ENCODE data around the gene STKLD1.

DNA sequence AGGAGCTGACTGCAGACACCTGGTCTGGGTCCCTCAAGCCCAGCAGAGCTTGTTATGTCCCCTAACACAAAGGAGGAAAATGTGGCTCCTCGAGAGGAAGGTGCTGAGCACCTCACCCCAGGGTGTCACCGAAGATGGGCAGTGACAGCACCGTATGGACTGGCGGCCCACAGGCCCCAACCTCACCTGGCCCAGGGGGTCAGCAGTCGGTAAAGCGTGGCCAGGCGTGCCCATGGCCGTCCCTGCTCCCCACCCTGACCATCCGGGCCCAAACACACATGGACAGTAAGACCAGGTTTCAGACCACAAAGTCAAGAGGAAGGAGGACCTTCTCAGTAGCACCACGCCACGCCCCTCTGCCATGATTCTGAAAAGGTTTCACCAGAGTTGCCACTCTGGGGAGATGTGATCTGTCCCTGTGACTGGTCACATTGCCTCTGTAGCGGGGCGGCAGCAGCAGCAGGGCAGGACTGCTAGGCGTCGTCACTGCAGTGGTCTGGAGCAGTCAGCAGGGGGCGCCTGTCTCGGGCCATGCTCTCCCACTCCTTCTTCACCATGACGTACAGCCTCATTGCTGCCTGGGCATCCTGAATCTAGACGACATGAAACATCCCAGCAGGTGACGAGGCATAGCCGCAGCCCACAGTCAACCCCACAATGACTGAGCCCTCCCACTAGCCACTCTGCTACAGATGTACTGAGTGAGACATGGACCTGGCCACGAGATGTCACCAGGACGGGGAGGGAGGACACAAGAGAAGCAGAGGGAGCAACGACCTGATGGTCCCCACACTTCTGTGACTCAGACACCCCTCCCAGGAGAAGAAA is 30.5 kb downstream of the STKLD1 start:
- TF ChIP-seq EZH2phosphoT487 (IDR thresholded peaks at IDR 0.05; ENCODE audit: borderline replicate concordance, low read length) (no peak), EZH2 (IDR thresholded peaks at IDR 0.05; ENCODE audit: low read length, unreplicated experiment) (no peak)
- TF ChIP-seq, protein P1, sequence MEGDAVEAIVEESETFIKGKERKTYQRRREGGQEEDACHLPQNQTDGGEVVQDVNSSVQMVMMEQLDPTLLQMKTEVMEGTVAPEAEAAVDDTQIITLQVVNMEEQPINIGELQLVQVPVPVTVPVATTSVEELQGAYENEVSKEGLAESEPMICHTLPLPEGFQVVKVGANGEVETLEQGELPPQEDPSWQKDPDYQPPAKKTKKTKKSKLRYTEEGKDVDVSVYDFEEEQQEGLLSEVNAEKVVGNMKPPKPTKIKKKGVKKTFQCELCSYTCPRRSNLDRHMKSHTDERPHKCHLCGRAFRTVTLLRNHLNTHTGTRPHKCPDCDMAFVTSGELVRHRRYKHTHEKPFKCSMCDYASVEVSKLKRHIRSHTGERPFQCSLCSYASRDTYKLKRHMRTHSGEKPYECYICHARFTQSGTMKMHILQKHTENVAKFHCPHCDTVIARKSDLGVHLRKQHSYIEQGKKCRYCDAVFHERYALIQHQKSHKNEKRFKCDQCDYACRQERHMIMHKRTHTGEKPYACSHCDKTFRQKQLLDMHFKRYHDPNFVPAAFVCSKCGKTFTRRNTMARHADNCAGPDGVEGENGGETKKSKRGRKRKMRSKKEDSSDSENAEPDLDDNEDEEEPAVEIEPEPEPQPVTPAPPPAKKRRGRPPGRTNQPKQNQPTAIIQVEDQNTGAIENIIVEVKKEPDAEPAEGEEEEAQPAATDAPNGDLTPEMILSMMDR (conservative IDR thresholded peaks at IDR 0.05; ENCODE audit: low read depth, low read length): peak; percentile 80
